ENCODE data around the gene AP3B1.

AP3B1 gene

DNA sequence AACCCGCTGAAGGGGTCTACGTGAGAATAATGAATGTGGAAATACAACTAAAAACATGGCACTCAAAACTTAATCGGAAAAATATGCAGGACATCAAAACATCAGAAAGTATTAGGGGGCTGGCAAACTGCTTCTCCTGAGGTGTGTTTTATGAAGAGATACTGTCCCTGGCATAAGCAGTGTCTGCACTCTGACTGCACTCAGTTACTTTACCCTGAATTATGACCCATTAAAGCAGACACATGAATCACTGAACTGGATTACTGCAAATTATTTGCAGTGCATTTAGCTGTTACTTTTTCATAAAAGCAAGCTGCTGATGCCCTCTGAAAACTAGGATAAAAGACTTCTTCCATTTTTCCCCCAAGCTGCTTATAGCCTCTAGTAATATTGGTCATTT, 164.9 kb downstream of the AP3B1 start:
- ChIA-PET CTCF (no interaction called here), POLR2A (no interaction called here)
- DNase-seq (ENCODE audit: low read depth, low spot score) = no peak
- TF ChIP-seq, protein P1, sequence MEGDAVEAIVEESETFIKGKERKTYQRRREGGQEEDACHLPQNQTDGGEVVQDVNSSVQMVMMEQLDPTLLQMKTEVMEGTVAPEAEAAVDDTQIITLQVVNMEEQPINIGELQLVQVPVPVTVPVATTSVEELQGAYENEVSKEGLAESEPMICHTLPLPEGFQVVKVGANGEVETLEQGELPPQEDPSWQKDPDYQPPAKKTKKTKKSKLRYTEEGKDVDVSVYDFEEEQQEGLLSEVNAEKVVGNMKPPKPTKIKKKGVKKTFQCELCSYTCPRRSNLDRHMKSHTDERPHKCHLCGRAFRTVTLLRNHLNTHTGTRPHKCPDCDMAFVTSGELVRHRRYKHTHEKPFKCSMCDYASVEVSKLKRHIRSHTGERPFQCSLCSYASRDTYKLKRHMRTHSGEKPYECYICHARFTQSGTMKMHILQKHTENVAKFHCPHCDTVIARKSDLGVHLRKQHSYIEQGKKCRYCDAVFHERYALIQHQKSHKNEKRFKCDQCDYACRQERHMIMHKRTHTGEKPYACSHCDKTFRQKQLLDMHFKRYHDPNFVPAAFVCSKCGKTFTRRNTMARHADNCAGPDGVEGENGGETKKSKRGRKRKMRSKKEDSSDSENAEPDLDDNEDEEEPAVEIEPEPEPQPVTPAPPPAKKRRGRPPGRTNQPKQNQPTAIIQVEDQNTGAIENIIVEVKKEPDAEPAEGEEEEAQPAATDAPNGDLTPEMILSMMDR (IDR thresholded peaks at IDR 0.05; ENCODE audit: insufficient read depth, low read length, missing control alignments) = no peak
- H3K4me3 ChIP-seq (ENCODE audit: low read depth, low read length) = no peak overlapping the region

DNA sequence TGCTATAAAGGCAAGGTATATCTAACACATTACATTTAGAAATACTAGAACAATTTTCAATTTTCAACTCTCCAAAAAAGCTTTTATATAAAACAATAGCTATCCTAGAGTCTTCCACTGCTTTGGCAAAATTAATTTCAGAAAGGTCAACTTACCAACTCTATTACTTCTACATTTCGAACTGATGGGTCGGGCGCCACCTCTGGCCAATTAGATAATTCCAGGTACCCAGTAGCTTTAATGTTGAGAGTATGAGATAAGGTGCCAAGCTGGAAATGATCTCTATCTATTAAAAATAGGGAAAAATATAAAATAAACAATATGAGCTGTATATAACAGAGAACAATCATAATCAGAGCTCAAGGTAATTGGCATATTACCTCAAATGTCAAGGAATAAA, 166.6 kb downstream of the AP3B1 start:
- ChIA-PET CTCF (interaction anchor here (0.7 to 1.4 kb wide), 5 partner anchors 11 to 140 kb away, joined by 3 to 4 read pairs (median 3); no protein-coding TSS in a partner anchor), POLR2A (no interaction called here)
- H3K4me3 ChIP-seq (ENCODE audit: low read depth, low read length) = no peak overlapping the region
- no peak for DNase-seq (ENCODE audit: low read depth, low spot score)
- TF ChIP-seq, protein P1 (IDR thresholded peaks at IDR 0.05; ENCODE audit: insufficient read depth, low read length, missing control alignments) = no peak

DNA sequence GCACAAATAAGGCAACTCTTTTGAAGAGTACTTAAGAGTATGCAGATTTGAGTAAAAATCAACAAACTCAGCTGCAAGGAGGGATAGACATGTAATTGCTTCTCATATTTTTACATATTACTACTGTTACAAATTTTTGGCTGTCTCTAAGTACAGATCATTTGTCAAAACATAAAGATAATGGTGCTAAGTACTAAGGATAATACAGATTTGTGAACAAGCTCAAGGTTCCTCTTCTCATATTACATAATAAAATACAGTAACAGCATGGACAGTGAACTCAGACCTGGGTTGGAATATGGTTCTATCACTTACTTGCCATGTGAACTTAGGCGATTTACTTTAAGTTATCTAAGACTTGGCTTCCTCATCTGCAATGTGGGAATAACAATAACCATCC, 168.0 kb downstream of the AP3B1 start:
- H3K4me3 ChIP-seq (ENCODE audit: low read depth, low read length) = no peak overlapping the region
- TF ChIP-seq, protein P1 (IDR thresholded peaks at IDR 0.05; ENCODE audit: insufficient read depth, low read length, missing control alignments) = no peak
- CTCF ChIA-PET = interaction anchor here (1.2 kb wide), 1 partner anchor 14 kb away, joined by 3 read pairs; no protein-coding TSS in a partner anchor
- POLR2A ChIA-PET = no interaction called here
- DNase-seq (ENCODE audit: low read depth, low spot score) = no peak

DNA sequence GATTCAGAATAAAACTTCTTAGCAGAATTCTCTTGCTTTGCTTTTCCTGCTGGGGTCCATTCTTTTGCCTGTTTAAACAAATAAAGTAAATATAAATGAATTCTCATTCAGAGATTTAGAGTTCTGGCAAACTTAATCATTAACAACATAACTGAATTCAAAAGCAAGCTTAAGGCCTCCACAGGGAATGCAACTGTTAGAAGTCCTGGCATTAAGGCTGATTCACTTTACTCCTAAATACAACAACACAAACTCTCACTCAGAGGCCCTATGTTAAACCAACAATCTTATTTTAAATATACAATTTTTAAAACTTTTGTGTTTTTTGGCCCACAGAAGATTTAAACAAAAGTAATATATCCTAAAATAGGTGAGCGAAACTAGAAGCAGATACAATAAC, 178.3 kb downstream of the AP3B1 start:
- H3K4me3 ChIP-seq (ENCODE audit: low read depth, low read length) = no peak overlapping the region
- ChIA-PET POLR2A (no interaction called here), CTCF (interaction anchor here (1.0 to 1.3 kb wide), 2 partner anchors 10 to 13 kb away, joined by 3 read pairs; no protein-coding TSS in a partner anchor)
- no peak for DNase-seq (ENCODE audit: low read depth, low spot score)
- TF ChIP-seq, protein P1 (IDR thresholded peaks at IDR 0.05; ENCODE audit: insufficient read depth, low read length, missing control alignments) = no peak

DNA sequence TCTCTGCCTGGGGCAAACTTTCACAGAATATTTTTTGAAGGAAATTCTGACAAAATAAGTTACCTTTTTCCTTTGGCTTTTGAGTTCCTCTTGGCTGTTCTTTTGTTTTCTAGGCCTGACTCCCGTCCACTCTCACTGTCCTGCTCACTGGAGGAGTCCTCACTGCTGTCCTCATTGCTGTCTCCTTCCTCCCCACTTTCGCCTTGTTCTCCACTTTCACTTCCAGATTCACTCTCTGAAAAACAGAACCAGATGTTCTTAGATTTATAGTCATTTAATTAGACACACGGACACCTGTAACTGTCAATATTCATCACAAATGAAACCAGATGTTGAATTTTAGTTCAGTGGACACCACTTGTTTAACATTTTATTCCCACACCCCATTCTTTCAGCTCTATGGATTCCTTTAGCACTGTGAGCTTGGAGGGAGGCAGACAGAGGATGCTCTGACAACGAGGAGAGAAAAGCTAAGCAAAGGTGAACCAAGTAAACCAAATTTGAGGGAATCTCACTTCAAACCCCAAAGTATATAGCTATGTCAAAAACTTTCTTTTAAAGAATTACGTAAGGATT, 180.7 kb downstream of the AP3B1 start:
- ChIA-PET CTCF (interaction anchor here (1.2 kb wide), 1 partner anchor 14 kb away, joined by 4 read pairs; no protein-coding TSS in a partner anchor), POLR2A (no interaction called here)
- TF ChIP-seq, protein P1 (IDR thresholded peaks at IDR 0.05; ENCODE audit: insufficient read depth, low read length, missing control alignments) = no peak
- DNase-seq (ENCODE audit: low read depth, low spot score) = no peak
- H3K4me3 ChIP-seq (ENCODE audit: low read depth, low read length) = no peak overlapping the region

DNA sequence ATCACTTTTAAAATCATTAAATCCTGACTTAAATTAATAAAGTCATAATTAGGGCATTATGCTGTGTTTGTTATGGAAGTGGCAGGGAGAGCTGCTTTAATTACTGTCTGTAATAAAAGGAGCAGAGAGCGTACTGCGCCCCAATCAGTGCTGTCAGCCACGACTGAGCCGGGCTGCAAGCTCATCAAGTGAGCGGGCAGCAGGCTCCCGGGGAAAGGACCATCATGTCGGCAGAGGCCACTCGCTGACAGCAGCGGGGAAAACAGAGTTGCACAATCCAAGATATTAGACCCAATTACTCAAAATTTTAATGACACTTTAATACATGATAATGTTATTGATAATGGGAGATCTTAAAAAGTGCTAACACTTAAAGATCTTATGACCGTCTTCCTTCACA, 181.6 kb downstream of the AP3B1 start:
- TF ChIP-seq, protein P1 (IDR thresholded peaks at IDR 0.05; ENCODE audit: insufficient read depth, low read length, missing control alignments) = no peak
- no peak for DNase-seq (ENCODE audit: low read depth, low spot score)
- H3K4me3 ChIP-seq (ENCODE audit: low read depth, low read length) = no peak overlapping the region
- ChIA-PET CTCF (interaction anchor here (0.8 to 1.5 kb wide), 2 partner anchors 13 to 19 kb away, joined by 3 read pairs; no protein-coding TSS in a partner anchor), POLR2A (no interaction called here)
